ENCODE results near the gene TAS1R1.

TAS1R1 gene

DNA sequence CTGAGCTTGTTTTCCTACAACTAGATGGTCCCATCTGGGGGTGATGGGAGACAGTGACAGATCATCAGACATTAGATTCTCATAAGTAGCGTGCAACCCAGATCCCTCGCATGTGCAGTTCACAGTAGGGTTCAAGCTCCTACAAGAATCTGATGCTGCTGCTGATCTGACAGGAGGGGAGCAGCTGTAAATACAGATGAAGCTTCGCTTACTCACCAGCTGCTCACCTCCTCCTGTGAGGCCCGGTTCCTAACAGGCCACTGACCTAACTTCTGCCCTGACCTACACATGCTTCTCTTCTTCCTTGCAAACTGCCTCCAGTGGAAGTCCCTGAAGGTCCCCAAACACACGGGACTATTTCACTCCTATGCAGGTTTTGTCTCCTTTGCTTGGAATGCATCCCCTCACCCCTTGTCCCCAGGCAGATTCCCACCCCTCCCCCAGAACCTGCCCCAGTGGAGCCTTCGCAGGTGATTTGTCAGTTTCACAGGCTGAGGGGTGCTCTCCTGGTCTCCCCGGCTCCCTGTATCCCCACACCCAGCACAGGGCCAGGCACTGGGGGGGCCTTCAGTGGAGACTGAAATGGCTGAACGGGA, 19.0 kb downstream of the TAS1R1 start:
- DNase-seq (ENCODE audit: low read depth), result no peak

GRCh38 chr1:6574818-6575217, 19.7 kb downstream of the TAS1R1 start:
- DNase-seq (ENCODE audit: low read depth), result no peak

DNA sequence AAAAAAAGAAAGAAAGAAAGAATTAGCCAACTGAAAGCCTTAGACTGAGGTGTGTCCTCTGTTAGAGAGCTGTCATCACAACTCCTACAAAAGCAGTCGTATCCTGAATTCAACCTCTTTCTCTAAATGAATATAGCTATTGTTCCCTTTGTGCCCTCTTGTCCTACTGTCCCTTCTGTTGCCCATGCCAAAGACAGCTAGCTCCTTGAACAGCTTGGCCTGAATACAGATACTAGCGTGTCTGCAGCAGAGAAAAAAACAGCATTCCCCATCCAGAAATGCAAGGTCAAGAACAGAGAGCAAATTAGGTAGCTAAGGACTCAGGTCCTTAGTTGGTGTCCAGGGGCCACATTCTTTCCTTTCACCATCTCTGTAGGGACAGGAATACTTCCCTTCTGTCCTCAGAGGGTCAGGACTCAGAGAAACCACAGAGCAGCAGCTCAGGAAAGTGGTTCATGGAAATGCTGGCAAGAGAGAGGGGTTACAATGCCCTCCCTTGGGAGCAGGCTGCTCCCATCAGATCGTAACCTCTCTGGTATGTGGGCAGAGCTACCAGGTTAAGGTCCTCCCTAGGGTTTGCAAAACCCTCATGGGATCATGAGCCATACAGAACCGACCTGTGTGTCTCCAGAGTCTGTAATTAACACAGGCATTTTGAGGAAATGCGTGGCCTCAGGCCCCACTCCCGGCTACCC, 22.9 kb downstream of the TAS1R1 start:
- no peak for DNase-seq (ENCODE audit: low read depth)

DNA sequence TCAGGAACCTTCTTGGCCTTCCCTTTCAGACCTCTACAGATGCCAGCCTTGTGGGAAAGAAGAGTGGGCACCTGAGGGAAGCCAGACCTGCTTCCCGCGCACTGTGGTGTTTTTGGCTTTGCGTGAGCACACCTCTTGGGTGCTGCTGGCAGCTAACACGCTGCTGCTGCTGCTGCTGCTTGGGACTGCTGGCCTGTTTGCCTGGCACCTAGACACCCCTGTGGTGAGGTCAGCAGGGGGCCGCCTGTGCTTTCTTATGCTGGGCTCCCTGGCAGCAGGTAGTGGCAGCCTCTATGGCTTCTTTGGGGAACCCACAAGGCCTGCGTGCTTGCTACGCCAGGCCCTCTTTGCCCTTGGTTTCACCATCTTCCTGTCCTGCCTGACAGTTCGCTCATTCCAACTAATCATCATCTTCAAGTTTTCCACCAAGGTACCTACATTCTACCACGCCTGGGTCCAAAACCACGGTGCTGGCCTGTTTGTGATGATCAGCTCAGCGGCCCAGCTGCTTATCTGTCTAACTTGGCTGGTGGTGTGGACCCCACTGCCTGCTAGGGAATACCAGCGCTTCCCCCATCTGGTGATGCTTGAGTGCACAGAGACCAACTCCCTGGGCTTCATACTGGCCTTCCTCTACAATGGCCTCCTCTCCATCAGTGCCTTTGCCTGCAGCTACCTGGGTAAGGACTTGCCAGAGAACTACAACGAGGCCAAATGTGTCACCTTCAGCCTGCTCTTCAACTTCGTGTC, 23.7 kb downstream of the TAS1R1 start:
- DNase-seq (ENCODE audit: low read depth), result no peak

GRCh38 chr1:6579374-6580118, 24.4 kb downstream of the TAS1R1 start, which contains the start of gene ZBTB48:
Gene ZBTB48, plus strand, starts transcription at chr1:6579994. Its CDS starts 616 bp downstream, at chr1:6580610.
- DNase-seq (ENCODE audit: low read depth), result peak; percentile 97

DNA sequence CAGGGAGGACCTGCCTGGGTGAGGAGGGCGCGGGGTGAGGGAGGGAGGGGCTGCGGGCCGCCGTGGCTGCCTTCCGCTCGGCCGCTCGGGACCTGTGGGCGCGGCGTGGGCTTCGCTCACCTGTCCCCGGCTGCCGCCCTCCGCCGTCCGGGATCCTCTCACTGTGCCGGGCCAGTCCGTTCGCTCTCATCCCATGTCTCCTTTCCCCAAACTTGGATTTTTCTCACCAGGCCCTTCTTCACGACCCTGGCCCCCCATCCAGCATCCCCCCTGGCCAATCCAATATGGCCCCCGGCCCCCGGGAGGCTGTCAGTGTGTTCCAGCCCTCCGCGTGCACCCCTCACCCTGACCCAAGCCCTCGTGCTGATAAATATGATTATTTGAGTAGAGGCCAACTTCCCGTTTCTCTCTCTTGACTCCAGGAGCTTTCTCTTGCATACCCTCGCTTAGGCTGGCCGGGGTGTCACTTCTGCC, 25.0 kb downstream of the TAS1R1 start:
- DNase-seq (ENCODE audit: low read depth), result no peak

DNA sequence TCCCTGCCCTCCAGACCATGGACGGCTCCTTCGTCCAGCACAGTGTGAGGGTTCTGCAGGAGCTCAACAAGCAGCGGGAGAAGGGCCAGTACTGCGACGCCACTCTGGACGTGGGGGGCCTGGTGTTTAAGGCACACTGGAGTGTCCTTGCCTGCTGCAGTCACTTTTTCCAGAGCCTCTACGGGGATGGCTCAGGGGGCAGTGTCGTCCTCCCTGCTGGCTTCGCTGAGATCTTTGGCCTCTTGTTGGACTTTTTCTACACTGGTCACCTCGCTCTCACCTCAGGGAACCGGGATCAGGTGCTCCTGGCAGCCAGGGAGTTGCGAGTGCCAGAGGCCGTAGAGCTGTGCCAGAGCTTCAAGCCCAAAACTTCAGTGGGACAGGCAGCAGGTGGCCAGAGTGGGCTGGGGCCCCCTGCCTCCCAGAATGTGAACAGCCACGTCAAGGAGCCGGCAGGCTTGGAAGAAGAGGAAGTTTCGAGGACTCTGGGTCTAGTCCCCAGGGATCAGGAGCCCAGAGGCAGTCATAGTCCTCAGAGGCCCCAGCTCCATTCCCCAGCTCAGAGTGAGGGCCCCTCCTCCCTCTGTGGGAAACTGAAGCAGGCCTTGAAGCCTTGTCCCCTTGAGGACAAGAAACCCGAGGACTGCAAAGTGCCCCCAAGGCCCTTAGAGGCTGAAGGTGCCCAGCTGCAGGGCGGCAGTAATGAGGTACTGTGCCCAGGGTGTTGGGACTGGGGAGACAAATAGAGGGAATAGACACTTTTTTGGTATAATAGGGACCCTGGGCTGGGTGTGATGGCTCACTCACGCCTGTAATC, 25.7 kb downstream of the TAS1R1 start:
- DNase-seq (ENCODE audit: low read depth), result no peak

GRCh38 chr1:6581561-6582305, 26.6 kb downstream of the TAS1R1 start:
- DNase-seq (ENCODE audit: low read depth), result no peak

- DNase-seq (ENCODE audit: low read depth), result no peak
Observed at GRCh38 chr1:6582370-6582769, 27.3 kb downstream of the TAS1R1 start.

- no peak for DNase-seq (ENCODE audit: low read depth)
Observed at GRCh38 chr1:6584126-6585080, 29.3 kb downstream of the TAS1R1 start.

GRCh38 chr1:6585081-6585722, 30.1 kb downstream of the TAS1R1 start:
- no peak for DNase-seq (ENCODE audit: low read depth)

DNA sequence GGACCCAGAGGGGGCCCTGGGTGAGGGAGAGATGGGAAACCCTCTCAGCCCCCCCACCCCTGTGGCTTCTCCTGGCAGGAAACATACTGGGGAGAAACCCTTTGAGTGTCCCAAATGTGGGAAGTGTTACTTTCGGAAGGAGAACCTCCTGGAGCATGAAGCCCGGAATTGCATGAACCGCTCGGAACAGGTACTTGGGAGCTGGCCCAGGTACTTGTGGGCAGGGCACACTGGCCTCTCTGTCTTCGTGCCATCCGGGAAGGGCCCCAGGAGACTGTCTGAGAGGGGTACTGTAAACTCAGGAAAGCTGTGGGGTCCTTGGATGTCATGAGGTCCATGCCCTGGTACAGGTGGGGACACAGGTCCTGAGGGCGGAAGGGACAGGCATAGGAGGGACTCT, 30.7 kb downstream of the TAS1R1 start:
- no peak for DNase-seq (ENCODE audit: low read depth)

DNA sequence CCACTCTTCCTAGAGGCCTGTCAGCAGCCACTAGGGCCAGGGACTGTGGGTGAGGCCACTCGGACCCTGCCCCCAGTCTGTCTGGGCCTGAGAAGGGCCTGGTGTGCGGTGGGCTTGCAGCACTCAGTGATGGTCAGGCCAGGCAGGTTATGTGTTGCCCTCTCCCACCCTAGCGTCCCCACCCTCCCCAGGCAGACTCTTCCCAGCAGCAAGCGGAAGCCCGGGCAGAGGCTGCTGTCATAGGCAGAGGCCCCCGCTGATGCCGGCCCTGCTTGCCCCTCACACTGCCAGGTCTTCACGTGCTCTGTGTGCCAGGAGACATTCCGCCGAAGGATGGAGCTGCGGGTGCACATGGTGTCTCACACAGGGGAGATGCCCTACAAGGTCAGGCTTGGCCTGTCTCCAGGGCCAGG, 31.3 kb downstream of the TAS1R1 start:
- DNase-seq (ENCODE audit: low read depth), result no peak

- no peak for DNase-seq (ENCODE audit: low read depth)
Observed at GRCh38 chr1:6587261-6588005, 32.3 kb downstream of the TAS1R1 start.

GRCh38 chr1:6588128-6588892, 33.2 kb downstream of the TAS1R1 start:
- DNase-seq (ENCODE audit: low read depth), result no peak

GRCh38 chr1:6588893-6589520, 33.9 kb downstream of the TAS1R1 start:
- DNase-seq (ENCODE audit: low read depth), result no peak

GRCh38 chr1:6590046-6590445, 34.9 kb downstream of the TAS1R1 start:
- no peak for DNase-seq (ENCODE audit: low read depth)
